ENCODE measurements around the gene RPTOR. TPM values are rescaled to one million over a fixed set of nuclear protein-coding genes. Genes with fewer than 3 reads are reported as not detected.

The RPTOR gene
- total RNA-seq, 2 experiments from 2014 or later: 53.1 to 54.0 TPM

DNA sequence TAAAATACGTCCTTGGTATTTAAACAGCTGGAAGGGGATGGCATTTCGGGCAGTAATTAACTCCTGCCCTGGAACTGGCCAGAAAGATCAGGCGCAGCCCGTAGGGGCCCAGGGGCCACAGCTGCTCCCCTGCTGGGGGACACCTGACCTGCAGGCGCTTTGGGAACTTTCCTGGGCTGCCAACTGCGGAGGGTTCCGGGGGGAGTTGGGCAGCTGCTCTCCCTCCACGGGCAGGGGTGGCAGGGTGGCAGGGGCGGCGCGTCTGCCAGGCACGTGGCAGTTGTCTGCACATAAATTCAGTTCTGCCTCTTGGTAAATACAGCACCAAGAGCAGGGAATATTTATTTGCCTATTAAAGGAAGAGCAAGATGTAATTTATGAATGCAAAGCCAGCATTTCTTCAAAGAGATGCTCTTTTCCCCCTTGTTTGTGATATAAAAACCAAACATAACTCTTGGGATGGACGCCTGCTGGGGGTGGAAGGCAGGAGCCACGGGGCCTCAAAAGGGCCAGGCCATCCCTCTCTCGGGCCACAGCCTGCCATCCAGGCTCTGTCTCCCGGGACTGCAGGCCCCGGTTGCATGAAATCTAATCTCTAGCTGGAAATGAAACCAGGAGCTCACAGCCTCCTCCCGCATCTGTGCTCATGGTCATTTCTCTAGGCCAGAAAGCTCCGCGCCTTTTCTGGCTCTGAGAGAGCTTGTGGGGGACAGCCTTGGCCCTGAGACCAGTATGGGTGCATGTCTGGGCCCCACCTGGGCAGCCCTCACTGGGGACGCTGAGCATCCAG is 417.1 kb downstream of the RPTOR start:
- Mint-ChIP-seq H3K4me3 (no peak overlapping the region), H3K36me3 (ENCODE audit: low read depth) (peaks cover 9% of the 10 kb centered on the region), H3K27ac (no peak overlapping the region), H3K4me1 (ENCODE audit: low read depth) (no peaks in the 10 kb centered on the region), H3K9me3 (ENCODE audit: insufficient read depth) (no peaks in the 10 kb centered on the region), H3K27me3 (ENCODE audit: low read depth) (no peaks in the 10 kb centered on the region)
- POLR2A ChIA-PET: no interaction called here
- CTCF ChIA-PET: interaction anchor here (1.1 kb wide), 1 partner anchor 535 kb away, joined by 3 read pairs; no protein-coding TSS in a partner anchor
- DNase-seq: no peak
- ATAC-seq: no peak

DNA sequence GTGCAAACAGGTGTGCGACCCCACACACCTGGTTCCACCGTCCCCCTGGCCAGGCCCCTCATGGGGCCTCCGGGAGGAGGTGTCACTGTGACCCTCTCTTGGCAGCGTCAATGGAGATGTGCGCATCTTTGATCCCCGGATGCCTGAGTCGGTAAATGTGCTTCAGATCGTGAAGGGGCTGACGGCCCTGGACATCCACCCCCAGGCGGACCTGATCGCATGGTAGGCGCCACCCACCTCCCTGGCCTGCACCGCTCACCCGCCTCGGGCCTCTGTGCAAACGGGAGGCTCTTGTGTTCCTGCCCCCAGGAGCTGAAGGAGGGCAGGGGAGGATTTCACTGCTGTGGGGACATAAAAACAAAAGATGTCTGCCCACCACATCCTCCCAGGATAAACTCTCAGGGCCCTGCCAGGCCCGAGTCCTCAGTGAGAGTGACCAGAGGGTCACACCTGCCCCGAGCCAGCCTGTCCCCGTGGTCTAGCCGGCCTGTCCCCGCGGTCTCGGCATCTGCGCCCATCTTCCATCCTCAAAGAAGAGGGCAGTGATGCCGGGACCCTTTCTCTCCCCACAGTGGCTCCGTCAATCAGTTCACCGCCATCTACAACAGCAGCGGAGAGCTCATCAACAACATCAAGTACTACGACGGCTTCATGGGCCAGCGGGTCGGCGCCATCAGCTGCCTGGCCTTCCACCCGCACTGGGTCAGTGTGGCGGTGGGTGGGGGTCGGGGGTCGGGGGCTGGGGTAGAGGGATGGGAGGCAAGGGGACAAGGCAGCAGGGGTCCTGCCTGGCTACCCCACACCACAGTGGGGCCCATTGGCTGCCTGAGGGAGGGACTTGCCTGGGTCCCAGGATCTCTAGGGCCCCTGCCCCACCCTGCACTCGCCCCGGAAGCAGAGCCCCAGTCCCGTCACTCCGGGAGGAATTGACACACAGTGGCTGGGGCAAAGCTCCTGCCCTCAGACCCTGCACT is 418.0 kb downstream of the RPTOR start:
- H3K36me3 Mint-ChIP-seq (ENCODE audit: low read depth): peaks cover 11% of the 10 kb centered on the region
- H3K27ac Mint-ChIP-seq: no peak overlapping the region
- CTCF ChIA-PET: interaction anchor here (1.1 kb wide), 1 partner anchor 536 kb away, joined by 3 read pairs; no protein-coding TSS in a partner anchor
- no peaks in the 10 kb centered on the region for H3K4me1 Mint-ChIP-seq (ENCODE audit: low read depth)
- no peaks in the 10 kb centered on the region for H3K9me3 Mint-ChIP-seq (ENCODE audit: insufficient read depth)
- H3K4me3 Mint-ChIP-seq: no peak overlapping the region
- no peak for ATAC-seq
- H3K27me3 Mint-ChIP-seq (ENCODE audit: low read depth): no peaks in the 10 kb centered on the region
- POLR2A ChIA-PET: no interaction called here
- no peak for DNase-seq

DNA sequence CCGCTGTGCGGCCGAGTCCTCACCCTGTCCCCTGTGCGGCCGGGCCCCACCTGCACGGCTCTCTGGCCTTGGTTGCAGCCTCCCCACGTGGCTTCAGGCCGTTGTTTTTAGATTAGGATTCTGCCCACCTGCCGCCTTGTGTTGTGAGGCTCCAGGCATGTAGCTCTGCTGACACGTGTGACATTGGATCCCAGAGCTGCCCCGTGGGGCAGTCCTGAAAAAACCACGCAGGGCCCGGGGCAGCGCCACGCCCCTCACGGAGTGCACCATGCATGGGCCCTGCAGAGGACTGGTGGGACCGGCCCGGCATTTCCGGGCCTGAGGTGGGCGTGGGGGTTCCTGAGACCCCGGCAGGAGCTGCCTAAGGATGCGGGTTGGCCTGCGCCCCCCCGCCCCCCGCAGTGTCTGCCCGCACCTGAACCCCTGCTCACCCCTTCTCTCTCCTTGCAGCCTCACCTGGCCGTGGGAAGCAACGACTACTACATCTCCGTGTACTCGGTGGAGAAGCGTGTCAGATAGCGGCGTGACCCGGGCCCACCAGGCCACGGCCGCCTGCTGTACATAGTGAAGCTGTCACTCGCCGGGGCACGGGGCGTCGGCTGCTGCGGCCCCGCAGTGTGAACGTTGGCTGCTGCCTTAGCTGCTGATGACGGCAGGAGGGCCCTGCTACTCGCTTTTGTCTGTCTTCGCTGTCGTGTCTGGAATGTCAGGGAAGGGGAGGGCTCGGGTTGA is 419.3 kb downstream of the RPTOR start:
- no peak for ATAC-seq
- DNase-seq: no peak
- POLR2A ChIA-PET: no interaction called here
- H3K9me3 Mint-ChIP-seq (ENCODE audit: insufficient read depth): no peaks in the 10 kb centered on the region
- no peaks in the 10 kb centered on the region for H3K27me3 Mint-ChIP-seq (ENCODE audit: low read depth)
- H3K4me3 Mint-ChIP-seq: no peak overlapping the region
- no peaks in the 10 kb centered on the region for H3K4me1 Mint-ChIP-seq (ENCODE audit: low read depth)
- peak overlapping the region; percentile 25 for H3K27ac Mint-ChIP-seq
- H3K36me3 Mint-ChIP-seq (ENCODE audit: low read depth): peaks cover 11% of the 10 kb centered on the region
- CTCF ChIA-PET: no interaction called here

- CTCF ChIA-PET: no interaction called here
Observed at GRCh38 chr17:80964544-80964856, 419.9 kb downstream of the RPTOR start.

DNA sequence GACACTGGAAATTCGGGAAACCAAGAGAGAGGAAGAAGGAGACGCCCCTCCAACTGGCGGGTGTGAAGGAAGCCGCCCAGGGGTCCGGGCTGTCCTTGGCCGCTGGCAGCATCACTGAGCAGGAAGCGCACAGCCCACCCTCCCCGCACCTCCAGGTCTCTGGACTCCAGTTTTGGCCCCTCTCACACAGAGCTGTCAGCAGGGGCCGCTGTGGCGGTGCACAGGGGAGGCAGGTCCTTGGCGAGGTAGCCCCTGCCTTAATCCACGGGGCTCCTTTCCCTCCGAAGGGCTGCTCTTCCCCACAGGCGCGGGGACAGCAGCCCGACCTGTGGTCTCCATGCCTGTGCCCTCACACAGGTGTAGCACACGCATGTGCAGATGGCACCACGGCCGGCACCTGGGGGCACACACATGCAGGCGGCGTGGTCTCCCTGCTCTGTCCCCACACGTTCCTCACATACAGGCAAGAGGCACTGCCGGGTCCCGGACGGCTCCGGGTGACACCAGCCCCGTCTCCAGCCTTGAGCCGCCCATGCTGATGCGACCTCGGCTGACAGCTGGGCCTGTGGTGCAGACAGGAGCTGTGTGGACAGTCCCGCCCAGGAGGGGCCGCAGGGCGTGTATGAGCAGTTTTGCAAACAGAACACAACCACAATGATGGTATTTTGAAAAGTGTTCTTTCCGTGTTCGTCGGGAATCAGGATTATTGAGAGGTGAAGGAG is 420.4 kb downstream of the RPTOR start:
- CTCF ChIA-PET: interaction anchor here (1.3 kb wide), 1 partner anchor 538 kb away, joined by 5 read pairs; no protein-coding TSS in a partner anchor
- H3K27ac Mint-ChIP-seq: no peak overlapping the region
- DNase-seq: no peak
- POLR2A ChIA-PET: no interaction called here
- peaks cover 11% of the 10 kb centered on the region for H3K36me3 Mint-ChIP-seq (ENCODE audit: low read depth)
- H3K4me3 Mint-ChIP-seq: no peak overlapping the region
- no peak for ATAC-seq
- peaks cover 3% of the 10 kb centered on the region for H3K4me1 Mint-ChIP-seq (ENCODE audit: low read depth)
- H3K9me3 Mint-ChIP-seq (ENCODE audit: insufficient read depth): no peaks in the 10 kb centered on the region
- no peaks in the 10 kb centered on the region for H3K27me3 Mint-ChIP-seq (ENCODE audit: low read depth)

More at GRCh38 chr17:80964544-80964856, 419.9 kb downstream of the RPTOR start:
- Mint-ChIP-seq H3K27me3 (ENCODE audit: low read depth) (no peaks in the 10 kb centered on the region), H3K4me1 (ENCODE audit: low read depth) (peaks cover 2% of the 10 kb centered on the region), H3K27ac (peak overlapping the region; percentile 25), H3K36me3 (ENCODE audit: low read depth) (peaks cover 11% of the 10 kb centered on the region), H3K9me3 (ENCODE audit: insufficient read depth) (no peaks in the 10 kb centered on the region), H3K4me3 (no peak overlapping the region)
- POLR2A ChIA-PET: no interaction called here
- DNase-seq (no peak), ATAC-seq (no peak)

GRCh38 chr17:80965606-80966005 is 421.0 kb downstream of the RPTOR start:
- H3K9me3 Mint-ChIP-seq (ENCODE audit: insufficient read depth): no peaks in the 10 kb centered on the region
- peaks cover 11% of the 10 kb centered on the region for H3K36me3 Mint-ChIP-seq (ENCODE audit: low read depth)
- peaks cover 8% of the 10 kb centered on the region for H3K4me1 Mint-ChIP-seq (ENCODE audit: low read depth)
- CTCF ChIA-PET: interaction anchor here (1.3 kb wide), 1 partner anchor 538 kb away, joined by 5 read pairs; no protein-coding TSS in a partner anchor
- no peaks in the 10 kb centered on the region for H3K27me3 Mint-ChIP-seq (ENCODE audit: low read depth)
- DNase-seq: no peak
- POLR2A ChIA-PET: no interaction called here
- no peak for ATAC-seq
- H3K4me3 Mint-ChIP-seq: no peak overlapping the region
- no peak overlapping the region for H3K27ac Mint-ChIP-seq

GRCh38 chr17:80967404-80967872 is 422.8 kb downstream of the RPTOR start:
- peaks cover 11% of the 10 kb centered on the region for H3K36me3 Mint-ChIP-seq (ENCODE audit: low read depth)
- ChIA-PET CTCF (no interaction called here), POLR2A (no interaction called here)
- no peak overlapping the region for H3K27ac Mint-ChIP-seq
- H3K27me3 Mint-ChIP-seq (ENCODE audit: low read depth): no peaks in the 10 kb centered on the region
- ATAC-seq: no peak
- DNase-seq: no peak
- H3K9me3 Mint-ChIP-seq (ENCODE audit: insufficient read depth): no peaks in the 10 kb centered on the region
- peaks cover 8% of the 10 kb centered on the region for H3K4me1 Mint-ChIP-seq (ENCODE audit: low read depth)
- no peak overlapping the region for H3K4me3 Mint-ChIP-seq

DNA sequence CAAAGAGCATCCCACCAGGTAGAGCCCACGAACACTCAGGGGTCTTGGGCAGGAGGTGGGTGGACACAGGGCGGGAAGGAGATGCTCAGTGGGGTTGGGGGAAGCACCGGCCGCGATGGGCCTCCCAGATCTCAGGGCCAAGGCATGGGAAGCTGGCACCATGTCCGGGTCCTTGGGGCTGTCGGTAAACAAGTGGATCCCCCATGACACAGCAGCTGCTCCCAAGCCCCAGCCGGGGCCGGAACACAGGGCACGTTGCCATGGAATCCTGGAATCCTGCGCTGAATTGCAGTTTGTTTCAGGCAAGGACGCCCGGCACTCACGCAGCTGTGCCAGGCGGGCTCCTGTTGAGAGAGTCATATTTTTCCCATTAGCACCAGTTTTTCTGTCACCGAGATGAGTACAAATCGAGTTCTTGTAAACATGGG is 424.0 kb downstream of the RPTOR start:
- POLR2A ChIA-PET: no interaction called here
- DNase-seq (no peak), ATAC-seq (no peak)
- CTCF ChIA-PET: no interaction called here
- Mint-ChIP-seq H3K27ac (peak overlapping the region; percentile 43), H3K4me1 (ENCODE audit: low read depth) (peaks cover 8% of the 10 kb centered on the region), H3K27me3 (ENCODE audit: low read depth) (no peaks in the 10 kb centered on the region), H3K4me3 (no peak overlapping the region), H3K36me3 (ENCODE audit: low read depth) (peaks cover 11% of the 10 kb centered on the region), H3K9me3 (ENCODE audit: insufficient read depth) (no peaks in the 10 kb centered on the region)

DNA sequence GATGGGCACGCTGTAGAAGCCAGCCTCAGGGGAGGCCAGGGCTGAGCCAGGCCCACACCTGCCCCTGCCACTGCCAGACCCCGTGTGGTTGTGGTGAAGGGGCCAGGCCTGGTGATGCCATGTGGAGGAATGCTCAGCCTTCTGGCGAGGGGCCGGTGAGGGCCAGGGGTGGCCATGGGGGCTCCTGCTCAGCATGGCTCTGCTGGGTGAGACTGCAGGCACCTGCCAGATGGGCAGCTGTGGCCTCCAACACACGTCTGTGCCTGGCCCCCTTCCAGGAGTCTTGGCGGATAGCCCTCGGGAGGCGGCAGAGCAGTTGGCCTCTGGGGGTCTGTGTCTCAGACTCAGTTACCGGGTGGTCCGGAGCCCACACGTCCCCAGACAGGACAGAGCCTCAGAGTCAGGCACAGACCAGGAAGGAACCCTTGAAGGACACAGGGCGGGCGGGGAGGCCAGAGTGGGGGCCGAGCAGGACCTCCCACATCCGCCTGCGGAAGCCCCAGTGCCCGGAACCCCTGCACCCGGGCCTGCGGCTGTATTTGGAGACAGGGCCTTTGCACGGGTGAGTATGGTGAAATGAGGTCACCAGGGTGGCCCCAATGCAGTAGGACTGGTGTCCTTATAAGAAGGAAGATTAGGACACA is 424.5 kb downstream of the RPTOR start:
- Mint-ChIP-seq H3K9me3 (ENCODE audit: insufficient read depth) (no peaks in the 10 kb centered on the region), H3K27me3 (ENCODE audit: low read depth) (peaks cover 2% of the 10 kb centered on the region), H3K27ac (peak overlapping the region; percentile 77), H3K36me3 (ENCODE audit: low read depth) (peaks cover 11% of the 10 kb centered on the region), H3K4me3 (no peak overlapping the region), H3K4me1 (ENCODE audit: low read depth) (peaks cover 8% of the 10 kb centered on the region)
- ChIA-PET CTCF (interaction anchor here (0.9 to 2.4 kb wide), 5 partner anchors 31 to 541 kb away, joined by 3 to 18 read pairs (median 5); no protein-coding TSS in a partner anchor), POLR2A (no interaction called here)
- no peak for DNase-seq
- no peak for ATAC-seq

- H3K27me3 Mint-ChIP-seq (ENCODE audit: low read depth): peaks cover 2% of the 10 kb centered on the region
- no peak for DNase-seq
- no peak for ATAC-seq
- no peaks in the 10 kb centered on the region for H3K9me3 Mint-ChIP-seq (ENCODE audit: insufficient read depth)
- ChIA-PET POLR2A (no interaction called here), CTCF (interaction anchor here (0.7 to 2.4 kb wide), 9 partner anchors 19 to 545 kb away, joined by 3 to 18 read pairs (median 4); no protein-coding TSS in a partner anchor)
- H3K4me3 Mint-ChIP-seq: no peak overlapping the region
- peak overlapping the region; percentile 77 for H3K27ac Mint-ChIP-seq
- H3K36me3 Mint-ChIP-seq (ENCODE audit: low read depth): peaks cover 9% of the 10 kb centered on the region
- peaks cover 8% of the 10 kb centered on the region for H3K4me1 Mint-ChIP-seq (ENCODE audit: low read depth)
Observed at GRCh38 chr17:80969674-80970043, 425.0 kb downstream of the RPTOR start.

All from activated CD8-positive, alpha-beta T cell treated with anti-CD3 and anti-CD28 coated beads, Interleukin-2, amount 10 ng/mL, durations not matched to agents 7 days and 5 days (primary cell).